NT2/D1 (cell line): ENCODE data around the gene VAV1.

Experiments
- SUZ12 ChIP-seq: IDR thresholded peaks from 2 replicates; pipeline ENCODE4 v1.6.1; 2011; ENCODE audit not compliant: insufficient read length, insufficient read depth; ENCODE audit errors: extremely low read depth
- YY1 ChIP-seq: IDR thresholded peaks from 2 replicates; pipeline ENCODE4 v1.6.1; 2011; ENCODE audit not compliant: insufficient read length, insufficient read depth
- ZNF274 ChIP-seq: IDR thresholded peaks from 2 replicates; pipeline ENCODE4 v1.6.1; 2011; ENCODE audit warnings: mild to moderate bottlenecking, low read depth, low read length

GRCh38 chr19:6788896-6789295 lies 16.4 kb downstream of the VAV1 start:
- TF ChIP-seq ZNF274 = no peak
- no peak for TF ChIP-seq YY1
- no peak for TF ChIP-seq SUZ12
